ENCODE measurements around the gene ZNF396. TPM values are rescaled to one million over a fixed set of nuclear protein-coding genes. Genes with fewer than 3 reads are reported as not detected.

Gene ZNF396
- total RNA-seq, 1 experiment from 2014 or later = 1.2 TPM

DNA sequence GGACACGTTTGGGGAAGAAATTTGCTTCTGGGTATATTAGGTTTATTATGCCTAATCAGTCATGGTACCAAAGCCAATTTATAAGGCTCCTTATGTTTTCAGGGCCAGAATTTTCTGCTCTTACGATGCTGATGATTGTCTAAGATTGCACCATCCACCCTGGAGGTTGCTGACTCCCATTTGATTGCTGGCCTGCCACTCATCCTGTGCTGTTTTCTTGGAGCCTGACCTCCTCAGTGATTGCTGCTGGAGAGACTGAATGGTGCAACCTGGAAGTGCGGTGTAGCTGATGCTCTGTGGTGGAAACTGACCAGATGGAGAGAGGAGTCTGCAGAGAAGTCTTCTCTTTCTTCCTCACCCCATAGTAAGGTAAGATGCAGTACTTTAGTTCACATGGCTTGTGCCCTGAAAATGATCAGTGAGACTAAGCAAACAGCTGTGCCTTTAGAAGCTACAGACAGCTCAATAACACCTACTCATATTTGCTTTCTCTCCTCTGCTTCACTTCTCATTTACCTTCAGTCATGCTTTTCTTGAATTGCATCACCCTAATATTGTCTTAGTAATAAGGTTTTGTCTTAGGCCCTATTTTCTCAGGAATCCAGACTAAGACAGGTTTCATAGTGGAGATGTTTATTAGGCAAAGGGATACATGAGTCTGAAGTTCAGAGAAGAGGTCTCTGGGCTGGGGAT is 50.3 kb downstream of the ZNF396 start:
- BruUV-seq (replicated peaks) = no TSS peak
- POLR2A ChIA-PET = interaction anchor here (0.9 kb wide), 1 partner anchor 15 kb away, joined by 3 read pairs; no protein-coding TSS in a partner anchor
- CTCF ChIA-PET = no interaction called here
- H3K4me3 Mint-ChIP-seq (ENCODE audit: unreplicated experiment) = no peak overlapping the region
- intact Hi-C loops (cut with micrococcal nuclease) = no loop called here
- no peaks in the 10 kb centered on the region for H3K27me3 Mint-ChIP-seq (ENCODE audit: insufficient read depth, unreplicated experiment)
- H3K9me3 Mint-ChIP-seq (ENCODE audit: unreplicated experiment) = peaks cover 7% of the 10 kb centered on the region
- H3K4me1 Mint-ChIP-seq (ENCODE audit: insufficient read depth, unreplicated experiment) = no peaks in the 10 kb centered on the region
- DNase-seq (ENCODE audit: unreplicated experiment) = no peak
- no peak overlapping the region for H3K27ac Mint-ChIP-seq (ENCODE audit: low read depth, unreplicated experiment)
- TF ChIP-seq, protein P1, sequence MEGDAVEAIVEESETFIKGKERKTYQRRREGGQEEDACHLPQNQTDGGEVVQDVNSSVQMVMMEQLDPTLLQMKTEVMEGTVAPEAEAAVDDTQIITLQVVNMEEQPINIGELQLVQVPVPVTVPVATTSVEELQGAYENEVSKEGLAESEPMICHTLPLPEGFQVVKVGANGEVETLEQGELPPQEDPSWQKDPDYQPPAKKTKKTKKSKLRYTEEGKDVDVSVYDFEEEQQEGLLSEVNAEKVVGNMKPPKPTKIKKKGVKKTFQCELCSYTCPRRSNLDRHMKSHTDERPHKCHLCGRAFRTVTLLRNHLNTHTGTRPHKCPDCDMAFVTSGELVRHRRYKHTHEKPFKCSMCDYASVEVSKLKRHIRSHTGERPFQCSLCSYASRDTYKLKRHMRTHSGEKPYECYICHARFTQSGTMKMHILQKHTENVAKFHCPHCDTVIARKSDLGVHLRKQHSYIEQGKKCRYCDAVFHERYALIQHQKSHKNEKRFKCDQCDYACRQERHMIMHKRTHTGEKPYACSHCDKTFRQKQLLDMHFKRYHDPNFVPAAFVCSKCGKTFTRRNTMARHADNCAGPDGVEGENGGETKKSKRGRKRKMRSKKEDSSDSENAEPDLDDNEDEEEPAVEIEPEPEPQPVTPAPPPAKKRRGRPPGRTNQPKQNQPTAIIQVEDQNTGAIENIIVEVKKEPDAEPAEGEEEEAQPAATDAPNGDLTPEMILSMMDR (IDR thresholded peaks at IDR 0.05; ENCODE audit: unreplicated experiment) = no peak
- no peaks in the 10 kb centered on the region for H3K36me3 Mint-ChIP-seq (ENCODE audit: insufficient read depth, unreplicated experiment)

DNA sequence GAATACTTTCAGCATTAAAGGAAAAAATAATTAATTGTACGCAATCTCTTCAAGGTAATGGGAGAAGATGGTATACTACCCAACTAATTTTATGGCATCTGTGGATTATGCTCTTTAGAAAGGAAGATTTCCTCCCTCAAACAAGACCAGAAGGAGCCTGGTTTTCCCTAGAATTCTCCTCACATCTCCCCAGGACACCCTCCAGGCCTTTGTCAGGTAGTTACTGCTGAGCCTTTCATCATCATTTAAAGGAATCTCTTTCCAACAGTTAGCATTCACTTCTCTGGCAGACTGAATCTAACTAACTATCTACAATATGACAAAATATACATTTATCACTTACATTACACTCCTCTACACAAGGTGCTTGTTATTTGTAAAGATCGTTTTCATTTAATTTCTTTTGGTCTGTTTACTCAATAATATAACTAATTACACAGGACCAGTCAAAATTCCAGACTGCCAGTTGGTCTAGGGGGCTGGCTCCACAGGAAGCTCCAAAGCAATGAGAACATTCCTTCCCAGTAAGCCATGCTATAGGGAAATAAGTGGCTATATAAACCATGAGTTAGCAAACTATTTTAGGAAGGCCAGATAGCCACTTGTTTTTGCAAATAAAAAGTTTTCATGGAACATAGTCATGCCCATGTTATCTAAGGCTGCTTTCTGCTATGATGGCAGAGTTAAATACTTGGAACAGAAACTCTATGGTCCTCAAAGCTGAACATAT is 52.0 kb downstream of the ZNF396 start:
- Mint-ChIP-seq H3K4me3 (ENCODE audit: unreplicated experiment) (no peak overlapping the region), H3K9me3 (ENCODE audit: unreplicated experiment) (peaks cover 7% of the 10 kb centered on the region), H3K27me3 (ENCODE audit: insufficient read depth, unreplicated experiment) (no peaks in the 10 kb centered on the region), H3K36me3 (ENCODE audit: insufficient read depth, unreplicated experiment) (no peaks in the 10 kb centered on the region), H3K27ac (ENCODE audit: low read depth, unreplicated experiment) (no peak overlapping the region), H3K4me1 (ENCODE audit: insufficient read depth, unreplicated experiment) (no peaks in the 10 kb centered on the region)
- TF ChIP-seq, protein P1 (IDR thresholded peaks at IDR 0.05; ENCODE audit: unreplicated experiment) = no peak
- CTCF ChIA-PET = interaction anchor here (0.7 kb wide), 2 partner anchors 13 to 84 kb away, joined by 3 read pairs; no protein-coding TSS in a partner anchor
- intact Hi-C loops (cut with micrococcal nuclease) = no loop called here
- POLR2A ChIA-PET = interaction anchor here (1.1 kb wide), 1 partner anchor 36 kb away, joined by 3 read pairs; no protein-coding TSS in a partner anchor
- no peak for DNase-seq (ENCODE audit: unreplicated experiment)
- BruUV-seq (replicated peaks) = no TSS peak

DNA sequence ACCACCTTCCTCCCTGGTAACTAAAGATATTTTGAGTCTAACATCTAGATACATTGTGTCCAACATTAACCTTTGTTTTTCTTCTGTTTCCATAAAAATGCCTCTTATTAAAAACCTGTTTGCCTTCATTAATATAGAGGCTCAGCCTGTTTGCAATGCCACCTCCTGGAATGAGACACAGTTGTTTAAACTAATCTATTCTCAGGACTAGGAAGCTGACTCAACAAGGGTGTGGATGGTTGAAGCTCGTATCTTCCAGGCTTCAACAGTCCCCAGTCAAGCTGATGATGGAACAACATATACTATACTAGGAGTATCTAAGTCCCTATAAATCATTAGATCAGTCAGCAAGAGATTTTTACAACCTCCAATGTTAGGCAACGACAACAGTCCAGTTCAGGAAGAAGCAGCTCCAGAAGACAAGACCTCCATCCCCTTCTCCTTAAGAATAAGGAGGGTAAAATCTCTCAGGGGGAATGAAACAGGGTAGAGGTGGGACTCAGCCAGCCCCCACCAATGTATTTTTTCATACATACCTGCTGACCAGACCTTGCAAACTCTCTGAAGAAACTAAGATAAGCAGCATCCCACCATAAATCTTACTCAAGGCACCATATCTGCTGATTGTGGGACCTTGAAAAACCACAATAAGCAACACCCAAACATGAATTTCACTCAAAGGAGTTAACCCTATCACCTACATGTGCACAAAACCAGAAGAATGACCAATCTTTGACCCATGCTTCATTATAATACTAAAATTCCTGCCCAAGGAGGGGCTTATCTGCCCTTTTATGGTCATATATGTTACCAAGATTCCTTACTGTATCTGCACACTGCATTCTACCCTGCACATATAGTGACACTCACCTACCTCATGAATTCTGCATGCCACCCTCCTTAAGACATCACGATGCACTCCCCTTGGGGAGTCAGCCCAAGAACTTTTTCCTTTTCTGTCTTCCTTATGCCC is 54.4 kb downstream of the ZNF396 start:
- BruUV-seq (replicated peaks) = no TSS peak
- intact Hi-C loops (cut with micrococcal nuclease) = no loop called here
- no peaks in the 10 kb centered on the region for H3K9me3 Mint-ChIP-seq (ENCODE audit: unreplicated experiment)
- ChIA-PET POLR2A (no interaction called here), CTCF (interaction anchor here (0.7 to 2.3 kb wide), 5 partner anchors 9 to 459 kb away, joined by 3 to 8 read pairs (median 3); no protein-coding TSS in a partner anchor)
- no peak for DNase-seq (ENCODE audit: unreplicated experiment)
- no peak overlapping the region for H3K4me3 Mint-ChIP-seq (ENCODE audit: unreplicated experiment)
- no peaks in the 10 kb centered on the region for H3K4me1 Mint-ChIP-seq (ENCODE audit: insufficient read depth, unreplicated experiment)
- H3K27me3 Mint-ChIP-seq (ENCODE audit: insufficient read depth, unreplicated experiment) = no peaks in the 10 kb centered on the region
- no peak overlapping the region for H3K27ac Mint-ChIP-seq (ENCODE audit: low read depth, unreplicated experiment)
- TF ChIP-seq, protein P1 (IDR thresholded peaks at IDR 0.05; ENCODE audit: unreplicated experiment) = no peak
- no peaks in the 10 kb centered on the region for H3K36me3 Mint-ChIP-seq (ENCODE audit: insufficient read depth, unreplicated experiment)

Other genes with a start within 250 kb of the ZNF396 start
- 22.5 and 26.5 TPM in 2 replicates for gene ZNF397, start 136.3 kb downstream of the ZNF396 start, total RNA-seq (2022)
- 20.5 and 30.1 TPM in 2 replicates for gene ZSCAN30, start 87.1 kb downstream of the ZNF396 start, total RNA-seq (2022)
- 39.1 and 44.0 TPM in 2 replicates for gene ZNF24, start 32.9 kb downstream of the ZNF396 start, total RNA-seq (2022)
- gene INO80C, start 120.6 kb upstream of the ZNF396 start, total RNA-seq (2022) = 25.8 and 32.6 TPM in 2 replicates
- 71.0 and 83.2 TPM in 2 replicates for gene GALNT1, start 204.4 kb upstream of the ZNF396 start, total RNA-seq (2022)

All from MCF 10A (cell line).